ENCODE data around the gene TMEM165. TPM values are rescaled to one million over a fixed set of nuclear protein-coding genes. Genes with fewer than 3 reads are reported as not detected.
"Not testable (repeated sequence)": the region's sequence is repeated elsewhere in the genome, so short reads cannot be mapped to it uniquely, and the experiment has no call there.

TMEM165 gene
- total and polyA plus RNA-seq, 2 donors (not counting 3 experiments of a cell fraction or from before 2014, with no cell fraction given), result 144 to 177 TPM

DNA sequence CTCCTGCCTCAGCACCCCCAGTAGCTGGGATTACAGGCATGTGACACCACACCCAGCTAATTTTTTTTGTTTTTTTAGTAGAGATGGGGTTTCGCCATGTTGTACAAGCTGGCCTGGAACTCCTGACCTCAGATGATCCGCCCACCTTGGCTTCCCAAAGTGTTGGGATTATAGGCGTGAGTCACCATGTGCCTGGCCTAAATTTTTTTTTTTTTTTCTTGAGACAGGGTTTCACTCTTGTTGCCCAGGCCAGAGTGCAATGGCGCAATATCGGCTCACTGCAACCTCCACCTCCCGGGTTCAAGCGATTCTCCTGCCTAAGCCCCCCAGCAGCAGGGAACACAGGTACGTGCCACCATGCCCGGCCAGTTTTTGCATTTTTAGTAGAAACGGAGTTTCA lies 44.9 kb upstream of the TMEM165 start:
- H3K9ac ChIP-seq (replicated peaks; ENCODE audit: extremely low read depth, insufficient read depth, low read length); H4K20me1 ChIP-seq (replicated peaks; ENCODE audit: control insufficient read depth, extremely low read depth, insufficient read depth, low read length); BruUV-seq (replicated peaks); DNase-seq (ENCODE audit: low read depth, low spot score); H3K27me3 ChIP-seq (ENCODE audit: control insufficient read depth in 2 of 2, insufficient read depth in 2 of 2, low read length in 2 of 2); POLR2A ChIA-PET; H3K9me3 ChIP-seq (replicated peaks; ENCODE audit: control insufficient read depth, insufficient read depth, low read length); H2AFZ ChIP-seq (ENCODE audit: low read depth, low read length); dilution Hi-C loops (cut with MboI; ENCODE audit: extremely low pct_ligation_motif_present, low sequenced_read_pairs); H3K4me3 ChIP-seq (replicated peaks in 1 of 3; ENCODE audit: insufficient read depth in 1 of 3, low read depth in 1 of 3, low read length in 3 of 3); intact Hi-C loops (cut with micrococcal nuclease); H3K79me2 ChIP-seq (ENCODE audit: control insufficient read depth, insufficient read depth, low read length); FAIRE-seq; H3K4me2 ChIP-seq (ENCODE audit: insufficient read depth, low read length); CTCF ChIA-PET; H3K36me3 ChIP-seq (ENCODE audit: control insufficient read depth in 2 of 2, extremely low read depth in 1 of 2, insufficient read depth in 2 of 2, low read length in 2 of 2); H3K9me1 ChIP-seq (replicated peaks; ENCODE audit: control insufficient read depth, extremely low read depth, insufficient read depth, low read length); H3K4me1 ChIP-seq (ENCODE audit: control insufficient read depth, extremely low read depth, insufficient read depth, low read length); H3K27ac ChIP-seq (ENCODE audit: insufficient read depth, low read depth, low read length): not testable (repeated sequence)

DNA sequence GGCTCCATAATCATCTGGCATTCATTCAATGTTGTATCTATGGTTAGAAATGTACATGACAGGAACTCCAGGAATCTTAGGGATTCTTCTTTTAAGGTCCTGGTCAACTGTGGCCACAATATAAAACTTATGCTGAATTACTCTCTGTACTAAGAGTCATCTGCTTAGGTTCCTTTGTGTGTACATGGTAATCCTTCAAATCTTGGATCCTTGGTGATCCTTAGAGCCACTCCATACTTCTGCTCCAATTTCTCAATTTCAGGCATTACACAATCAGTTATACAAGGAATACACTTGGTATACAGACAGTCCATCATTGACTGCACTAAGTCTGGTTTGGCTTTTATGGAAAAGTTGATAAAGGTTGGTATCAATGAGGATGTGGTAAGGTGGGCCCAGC lies 43.9 kb upstream of the TMEM165 start:
- DNase-seq (ENCODE audit: low read depth, low spot score) (no peak), FAIRE-seq (no peak)
- Histone ChIP-seq H3K4me2 (ENCODE audit: insufficient read depth, low read length) (no peak overlapping the region), H3K4me3 (replicated peaks in 1 of 3; ENCODE audit: insufficient read depth in 1 of 3, low read depth in 1 of 3, low read length in 3 of 3) (no peak overlapping the region), H3K4me1 (ENCODE audit: control insufficient read depth, extremely low read depth, insufficient read depth, low read length) (peaks cover 7% of the 10 kb centered on the region), H3K27me3 (ENCODE audit: control insufficient read depth in 2 of 2, insufficient read depth in 2 of 2, low read length in 2 of 2) (no peaks in the 10 kb centered on the region), H3K27ac (ENCODE audit: insufficient read depth, low read depth, low read length) (no peak overlapping the region), H3K9me3 (replicated peaks; ENCODE audit: control insufficient read depth, insufficient read depth, low read length) (no peaks in the 10 kb centered on the region), H3K9me1 (replicated peaks; ENCODE audit: control insufficient read depth, extremely low read depth, insufficient read depth, low read length) (no peaks in the 10 kb centered on the region), H4K20me1 (replicated peaks; ENCODE audit: control insufficient read depth, extremely low read depth, insufficient read depth, low read length) (no peaks in the 10 kb centered on the region), H2AFZ (ENCODE audit: low read depth, low read length) (no peak overlapping the region), H3K79me2 (ENCODE audit: control insufficient read depth, insufficient read depth, low read length) (no peaks in the 10 kb centered on the region), H3K9ac (replicated peaks; ENCODE audit: extremely low read depth, insufficient read depth, low read length) (no peak overlapping the region), H3K36me3 (ENCODE audit: control insufficient read depth in 2 of 2, extremely low read depth in 1 of 2, insufficient read depth in 2 of 2, low read length in 2 of 2) (no peaks in the 10 kb centered on the region)
- TF ChIP-seq EZH2 (IDR thresholded peaks at IDR 0.05; ENCODE audit: borderline replicate concordance, low read depth, low read length, severe bottlenecking), result no peak
- no peak for TF ChIP-seq CTCF (IDR thresholded peaks at IDR 0.05; ENCODE audit: extremely low read depth in 1 of 2, insufficient read depth in 1 of 2, low read depth in 1 of 2, low read length in 2 of 2)
- TF ChIP-seq FOS (IDR thresholded peaks at IDR 0.05; ENCODE audit: borderline replicate concordance, insufficient read depth, low read length), result no peak
- TF ChIP-seq POLR2AphosphoS5 (IDR thresholded peaks at IDR 0.05; ENCODE audit: insufficient read depth, low read depth, low read length), result no peak
- TF ChIP-seq POLR2A (IDR thresholded peaks at IDR 0.05; ENCODE audit: low read depth, low read length), result no peak
- no peak for TF ChIP-seq MYC (IDR thresholded peaks at IDR 0.05; ENCODE audit: low read depth, low read length)
- TF ChIP-seq, protein P1, sequence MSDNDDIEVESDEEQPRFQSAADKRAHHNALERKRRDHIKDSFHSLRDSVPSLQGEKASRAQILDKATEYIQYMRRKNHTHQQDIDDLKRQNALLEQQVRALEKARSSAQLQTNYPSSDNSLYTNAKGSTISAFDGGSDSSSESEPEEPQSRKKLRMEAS (IDR thresholded peaks at IDR 0.05; ENCODE audit: insufficient read depth, insufficient read length), result no peak
- TF ChIP-seq JUN (IDR thresholded peaks at IDR 0.05; ENCODE audit: borderline replicate concordance, insufficient read depth, insufficient read length, low read depth), result no peak
- TF ChIP-seq GATA2 (IDR thresholded peaks at IDR 0.05; ENCODE audit: insufficient read depth, insufficient read length, low read depth, low read length), result no peak
- dilution Hi-C loops (cut with MboI; ENCODE audit: extremely low pct_ligation_motif_present, low sequenced_read_pairs) (no loop called here), intact Hi-C loops (cut with micrococcal nuclease) (no loop called here)
- ChIA-PET CTCF (interaction anchor here (1.4 kb wide), 1 partner anchor 380 kb away, joined by 5 read pairs; no protein-coding TSS in a partner anchor), POLR2A (no interaction called here)
- BruUV-seq (replicated peaks), result no TSS peak

All from endothelial cell of umbilical vein (primary cell).